Measurements from ENCODE around the gene VWA3B. TPM values are rescaled to one million over a fixed set of nuclear protein-coding genes. Genes with fewer than 3 reads are reported as not detected.

The VWA3B gene
- total and polyA plus RNA-seq, 4 donors, result 0.36 to 1.1 (median 1.0) TPM; not detected in 1

GRCh38 chr2:98050070-98050469 is 36.9 kb upstream of the VWA3B start:
- intact Hi-C loops (cut with DNase I), result no loop called here
- 94 to 98% methylated on average over 2 of the region's 2 CpGs for WGBS, 2 donors
- H3K27ac ChIP-seq (ENCODE audit: low read depth in 1 of 2, low read length in 2 of 2), result no peak overlapping the region
- no peak for ATAC-seq (ENCODE audit: low FRiP score)
- no peaks in the 10 kb centered on the region for H3K27me3 ChIP-seq (ENCODE audit: control insufficient read depth in 1 of 2, insufficient read depth in 2 of 2, low read length in 1 of 2)
- H3K4me1 ChIP-seq (ENCODE audit: control insufficient read depth in 1 of 2, insufficient read depth in 2 of 2, low read length in 2 of 2), result no peaks in the 10 kb centered on the region
- H3K9me3 ChIP-seq (ENCODE audit: control insufficient read depth, low read length), result no peaks in the 10 kb centered on the region
- DNase-seq, result no peak
- no peaks in the 10 kb centered on the region for H3K36me3 ChIP-seq (ENCODE audit: control insufficient read depth in 1 of 2, insufficient read depth in 2 of 2, low read length in 1 of 2)
- no peak overlapping the region for H3K4me3 ChIP-seq (ENCODE audit: low read length in 2 of 2)

- Histone ChIP-seq H3K27me3 (ENCODE audit: control insufficient read depth in 1 of 2, insufficient read depth in 2 of 2, low read length in 1 of 2) (no peaks in the 10 kb centered on the region), H3K4me3 (ENCODE audit: low read length in 2 of 2) (no peak overlapping the region), H3K36me3 (ENCODE audit: control insufficient read depth in 1 of 2, insufficient read depth in 2 of 2, low read length in 1 of 2) (no peaks in the 10 kb centered on the region), H3K9me3 (ENCODE audit: control insufficient read depth, low read length) (no peaks in the 10 kb centered on the region), H3K4me1 (ENCODE audit: control insufficient read depth in 1 of 2, insufficient read depth in 2 of 2, low read length in 2 of 2) (no peaks in the 10 kb centered on the region), H3K27ac (ENCODE audit: low read depth in 1 of 2, low read length in 2 of 2) (no peak overlapping the region)
- no peak for ATAC-seq (ENCODE audit: low FRiP score)
- DNase-seq, result no peak
- 89 to 91% methylated on average over 14 of the region's 14 CpGs for WGBS, 2 donors
- intact Hi-C loops (cut with DNase I), result no loop called here
Measured at GRCh38 chr2:98058191-98058975, 28.6 kb upstream of the VWA3B start.

GRCh38 chr2:98060277-98060676 is 26.7 kb upstream of the VWA3B start:
- Histone ChIP-seq H3K27ac (ENCODE audit: low read depth in 1 of 2, low read length in 2 of 2) (no peak overlapping the region), H3K27me3 (ENCODE audit: control insufficient read depth in 1 of 2, insufficient read depth in 2 of 2, low read length in 1 of 2) (no peaks in the 10 kb centered on the region), H3K36me3 (ENCODE audit: control insufficient read depth in 1 of 2, insufficient read depth in 2 of 2, low read length in 1 of 2) (no peaks in the 10 kb centered on the region), H3K4me1 (ENCODE audit: control insufficient read depth in 1 of 2, insufficient read depth in 2 of 2, low read length in 2 of 2) (no peaks in the 10 kb centered on the region), H3K9me3 (ENCODE audit: control insufficient read depth, low read length) (no peaks in the 10 kb centered on the region), H3K4me3 (ENCODE audit: low read length in 2 of 2) (no peak overlapping the region)
- intact Hi-C loops (cut with DNase I), result no loop called here
- no peak for ATAC-seq (ENCODE audit: low FRiP score)
- WGBS, 2 donors, result 88 to 92% methylated on average over 6 of the region's 6 CpGs
- DNase-seq, result no peak

GRCh38 chr2:98063291-98063854 is 23.6 kb upstream of the VWA3B start:
- intact Hi-C loops (cut with DNase I), result no loop called here
- Histone ChIP-seq H3K27ac (ENCODE audit: low read depth in 1 of 2, low read length in 2 of 2) (no peak overlapping the region), H3K36me3 (ENCODE audit: control insufficient read depth in 1 of 2, insufficient read depth in 2 of 2, low read length in 1 of 2) (no peaks in the 10 kb centered on the region), H3K27me3 (ENCODE audit: control insufficient read depth in 1 of 2, insufficient read depth in 2 of 2, low read length in 1 of 2) (peaks cover 0 to 1% of the 10 kb centered on the region in 2 donors), H3K4me3 (ENCODE audit: low read length in 2 of 2) (no peak overlapping the region), H3K4me1 (ENCODE audit: control insufficient read depth in 1 of 2, insufficient read depth in 2 of 2, low read length in 2 of 2) (no peaks in the 10 kb centered on the region), H3K9me3 (ENCODE audit: control insufficient read depth, low read length) (no peaks in the 10 kb centered on the region)
- no peak for ATAC-seq (ENCODE audit: low FRiP score)
- 63 to 66% methylated on average over 4 of the region's 4 CpGs for WGBS, 2 donors
- no peak for DNase-seq

GRCh38 chr2:98065808-98066207 is 21.2 kb upstream of the VWA3B start:
- no peaks in the 10 kb centered on the region for H3K9me3 ChIP-seq (ENCODE audit: control insufficient read depth, low read length)
- 92 to 94% methylated on average over 4 of the region's 4 CpGs for WGBS, 2 donors
- peaks cover 0 to 1% of the 10 kb centered on the region in 2 donors for H3K27me3 ChIP-seq (ENCODE audit: control insufficient read depth in 1 of 2, insufficient read depth in 2 of 2, low read length in 1 of 2)
- DNase-seq, result no peak
- no peak overlapping the region for H3K4me3 ChIP-seq (ENCODE audit: low read length in 2 of 2)
- intact Hi-C loops (cut with DNase I), result no loop called here
- no peaks in the 10 kb centered on the region for H3K36me3 ChIP-seq (ENCODE audit: control insufficient read depth in 1 of 2, insufficient read depth in 2 of 2, low read length in 1 of 2)
- ATAC-seq (ENCODE audit: low FRiP score), result no peak
- no peaks in the 10 kb centered on the region for H3K4me1 ChIP-seq (ENCODE audit: control insufficient read depth in 1 of 2, insufficient read depth in 2 of 2, low read length in 2 of 2)
- no peak overlapping the region for H3K27ac ChIP-seq (ENCODE audit: low read depth in 1 of 2, low read length in 2 of 2)

- peaks cover 0 to 1% of the 10 kb centered on the region in 2 donors for H3K27me3 ChIP-seq (ENCODE audit: control insufficient read depth in 1 of 2, insufficient read depth in 2 of 2, low read length in 1 of 2)
- no peak overlapping the region for H3K27ac ChIP-seq (ENCODE audit: low read depth in 1 of 2, low read length in 2 of 2)
- 90 to 93% methylated on average over 5 of the region's 5 CpGs for whole genome bisulfite sequencing, 2 donors
- ATAC-seq (ENCODE audit: low FRiP score) (no peak), DNase-seq (no peak)
- H3K36me3 ChIP-seq (ENCODE audit: control insufficient read depth in 1 of 2, insufficient read depth in 2 of 2, low read length in 1 of 2), result no peaks in the 10 kb centered on the region
- H3K9me3 ChIP-seq (ENCODE audit: control insufficient read depth, low read length), result no peaks in the 10 kb centered on the region
- intact Hi-C loops (cut with DNase I), result no loop called here
- H3K4me1 ChIP-seq (ENCODE audit: control insufficient read depth in 1 of 2, insufficient read depth in 2 of 2, low read length in 2 of 2), result no peaks in the 10 kb centered on the region
- H3K4me3 ChIP-seq (ENCODE audit: low read length in 2 of 2), result no peak overlapping the region
Measured at GRCh38 chr2:98067160-98067559, 19.8 kb upstream of the VWA3B start.

- intact Hi-C loops (cut with DNase I), result no loop called here
- Histone ChIP-seq H3K27me3 (ENCODE audit: control insufficient read depth in 1 of 2, insufficient read depth in 2 of 2, low read length in 1 of 2) (peaks cover 0 to 3% of the 10 kb centered on the region in 2 donors), H3K36me3 (ENCODE audit: control insufficient read depth in 1 of 2, insufficient read depth in 2 of 2, low read length in 1 of 2) (no peaks in the 10 kb centered on the region), H3K27ac (ENCODE audit: low read depth in 1 of 2, low read length in 2 of 2) (no peak overlapping the region), H3K4me1 (ENCODE audit: control insufficient read depth in 1 of 2, insufficient read depth in 2 of 2, low read length in 2 of 2) (no peaks in the 10 kb centered on the region), H3K4me3 (ENCODE audit: low read length in 2 of 2) (no peak overlapping the region), H3K9me3 (ENCODE audit: control insufficient read depth, low read length) (peaks cover 2% of the 10 kb centered on the region)
- ATAC-seq (ENCODE audit: low FRiP score) (no peak), DNase-seq (no peak)
- 56 to 60% methylated on average over 11 of the region's 11 CpGs for WGBS, 2 donors
Measured at GRCh38 chr2:98070081-98070480, 16.9 kb upstream of the VWA3B start.

- H3K36me3 ChIP-seq (ENCODE audit: control insufficient read depth in 1 of 2, insufficient read depth in 2 of 2, low read length in 1 of 2), result no peaks in the 10 kb centered on the region
- no peak for ATAC-seq (ENCODE audit: low FRiP score)
- H3K9me3 ChIP-seq (ENCODE audit: control insufficient read depth, low read length), result peaks cover 2% of the 10 kb centered on the region
- intact Hi-C loops (cut with DNase I), result no loop called here
- WGBS, 2 donors, result 80 to 82% methylated on average over 7 of the region's 7 CpGs
- no peak overlapping the region for H3K27ac ChIP-seq (ENCODE audit: low read depth in 1 of 2, low read length in 2 of 2)
- no peaks in the 10 kb centered on the region for H3K4me1 ChIP-seq (ENCODE audit: control insufficient read depth in 1 of 2, insufficient read depth in 2 of 2, low read length in 2 of 2)
- no peak for DNase-seq
- no peak overlapping the region for H3K4me3 ChIP-seq (ENCODE audit: low read length in 2 of 2)
- peaks cover 0 to 2% of the 10 kb centered on the region in 2 donors for H3K27me3 ChIP-seq (ENCODE audit: control insufficient read depth in 1 of 2, insufficient read depth in 2 of 2, low read length in 1 of 2)
Measured at GRCh38 chr2:98072442-98072841, 14.5 kb upstream of the VWA3B start.

- no peaks in the 10 kb centered on the region for H3K4me1 ChIP-seq (ENCODE audit: control insufficient read depth in 1 of 2, insufficient read depth in 2 of 2, low read length in 2 of 2)
- no peak for DNase-seq
- peaks cover 0 to 2% of the 10 kb centered on the region in 2 donors for H3K27me3 ChIP-seq (ENCODE audit: control insufficient read depth in 1 of 2, insufficient read depth in 2 of 2, low read length in 1 of 2)
- H3K36me3 ChIP-seq (ENCODE audit: control insufficient read depth in 1 of 2, insufficient read depth in 2 of 2, low read length in 1 of 2), result no peaks in the 10 kb centered on the region
- H3K9me3 ChIP-seq (ENCODE audit: control insufficient read depth, low read length), result peaks cover 1% of the 10 kb centered on the region
- H3K27ac ChIP-seq (ENCODE audit: low read depth in 1 of 2, low read length in 2 of 2), result no peak overlapping the region
- WGBS, 2 donors, result 84 to 98% methylated on average over 2 of the region's 2 CpGs
- ATAC-seq (ENCODE audit: low FRiP score), result no peak
- intact Hi-C loops (cut with DNase I), result no loop called here
- H3K4me3 ChIP-seq (ENCODE audit: low read length in 2 of 2), result no peak overlapping the region
Measured at GRCh38 chr2:98078701-98079100, 8.3 kb upstream of the VWA3B start.
